ENCODE results near the gene GRK5.
A peak's percentile ranks its signal among the peaks of the same experiment; 100 is the strongest.

The GRK5 gene

GRCh38 chr10:119444866-119445265 is 237.5 kb downstream of the GRK5 start:
- TF ChIP-seq ZFX (IDR thresholded peaks at IDR 0.05; ENCODE audit: borderline replicate concordance) (no peak), CTCF (IDR thresholded peaks at IDR 0.05) (no peak)
- H3K27ac ChIP-seq, result no peak overlapping the region

GRCh38 chr10:119445311-119445934 is 238.1 kb downstream of the GRK5 start:
- peak; percentile 97 for TF ChIP-seq CTCF (IDR thresholded peaks at IDR 0.05)
- no peak for TF ChIP-seq ZFX (IDR thresholded peaks at IDR 0.05; ENCODE audit: borderline replicate concordance)
- H3K27ac ChIP-seq, result no peak overlapping the region

GRCh38 chr10:119445935-119446317 is 238.6 kb downstream of the GRK5 start:
- H3K27ac ChIP-seq, result no peak overlapping the region
- TF ChIP-seq CTCF (IDR thresholded peaks at IDR 0.05), result no peak
- TF ChIP-seq ZFX (IDR thresholded peaks at IDR 0.05; ENCODE audit: borderline replicate concordance), result no peak

- no peak overlapping the region for H3K27ac ChIP-seq
- no peak for TF ChIP-seq CTCF (IDR thresholded peaks at IDR 0.05)
- no peak for TF ChIP-seq ZFX (IDR thresholded peaks at IDR 0.05; ENCODE audit: borderline replicate concordance)
These were observed 239.3 kb downstream of the GRK5 start for GRCh38 chr10:119446441-119447277.

- TF ChIP-seq ZFX (IDR thresholded peaks at IDR 0.05; ENCODE audit: borderline replicate concordance), result no peak
- no peak for TF ChIP-seq CTCF (IDR thresholded peaks at IDR 0.05)
- no peak overlapping the region for H3K27ac ChIP-seq
These were observed 240.1 kb downstream of the GRK5 start for GRCh38 chr10:119447421-119447820.

GRCh38 chr10:119447823-119448546 is 240.6 kb downstream of the GRK5 start:
- no peak overlapping the region for H3K27ac ChIP-seq
- no peak for TF ChIP-seq ZFX (IDR thresholded peaks at IDR 0.05; ENCODE audit: borderline replicate concordance)
- TF ChIP-seq CTCF (IDR thresholded peaks at IDR 0.05), result no peak
